Stimulated activated CD8-positive, alpha-beta memory T cell treated with anti-CD3 and anti-CD28 coated beads, Interleukin-7, amount 100 ng/mL, for 48 hours (primary cell): ENCODE data around the gene CDCA3.

Source experiments
- DNase-seq, 2 donors: peaks; one replicate each; pipeline ENCODE4 v3.0.0-alpha.2; 2020; ENCODE audit warnings: low read depth in 1 of 2; ENCODE audit errors: extremely low read depth in 1 of 2

The CDCA3 gene

DNA sequence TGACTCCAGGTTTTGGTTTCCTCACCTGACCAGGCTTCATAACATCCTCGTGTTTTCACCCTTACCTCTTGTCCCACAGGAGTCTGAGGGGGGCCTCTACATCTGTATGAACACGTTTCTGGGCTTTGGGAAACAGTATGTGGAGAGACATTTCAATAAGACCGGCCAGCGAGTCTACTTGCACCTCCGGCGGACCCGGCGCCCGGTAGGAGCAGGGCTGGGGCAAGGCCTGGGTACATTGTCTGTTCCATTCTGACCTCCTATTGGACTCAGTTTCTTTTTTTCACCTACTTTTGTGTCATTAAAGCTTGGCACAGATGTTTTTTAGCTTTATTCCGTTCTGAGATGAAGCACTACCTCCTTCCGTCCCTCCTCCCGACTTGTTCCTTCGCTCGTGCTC, 4.2 kb upstream of the CDCA3 start:
- no peak for DNase-seq

DNA sequence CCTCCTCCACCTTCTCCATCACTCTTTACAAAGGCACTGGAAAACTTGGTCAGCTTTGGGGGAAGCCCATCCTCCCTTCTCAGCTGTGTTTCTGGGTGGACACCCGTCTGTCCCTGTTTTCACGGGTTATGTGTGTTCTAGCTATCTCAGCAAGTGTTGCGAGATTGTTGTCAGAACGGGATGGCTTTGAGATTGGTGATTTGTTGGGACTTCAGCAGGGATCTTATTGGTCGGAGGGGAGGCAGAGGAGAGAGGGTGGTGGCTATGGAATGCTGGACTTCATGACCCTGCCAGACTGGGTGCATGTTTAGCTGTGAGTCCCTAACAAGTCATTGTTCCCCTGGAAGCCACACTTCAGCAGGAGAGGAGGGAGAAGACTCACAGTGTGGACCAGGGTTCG, 3.0 kb upstream of the CDCA3 start:
- no peak for DNase-seq

DNA sequence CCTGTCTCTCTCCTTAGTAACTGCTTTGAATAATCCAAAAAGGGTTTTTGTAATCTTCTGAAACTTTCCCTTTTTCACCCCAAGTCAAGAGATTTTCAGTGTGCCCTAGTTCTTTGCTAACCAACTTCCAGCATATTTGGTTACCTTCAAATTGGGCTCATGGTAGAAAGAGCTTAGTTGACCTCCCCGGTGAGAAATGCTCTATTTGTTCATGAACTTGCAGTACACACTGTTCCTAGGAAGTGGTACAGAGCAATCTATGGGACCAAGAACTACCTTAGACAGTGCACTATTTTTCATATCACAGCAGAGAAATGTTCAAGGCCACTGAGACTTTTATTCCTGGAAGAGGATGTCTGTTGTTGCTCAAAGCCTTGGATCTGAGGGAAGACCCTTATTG, 2.5 kb upstream of the CDCA3 start:
- DNase-seq = no peak

DNA sequence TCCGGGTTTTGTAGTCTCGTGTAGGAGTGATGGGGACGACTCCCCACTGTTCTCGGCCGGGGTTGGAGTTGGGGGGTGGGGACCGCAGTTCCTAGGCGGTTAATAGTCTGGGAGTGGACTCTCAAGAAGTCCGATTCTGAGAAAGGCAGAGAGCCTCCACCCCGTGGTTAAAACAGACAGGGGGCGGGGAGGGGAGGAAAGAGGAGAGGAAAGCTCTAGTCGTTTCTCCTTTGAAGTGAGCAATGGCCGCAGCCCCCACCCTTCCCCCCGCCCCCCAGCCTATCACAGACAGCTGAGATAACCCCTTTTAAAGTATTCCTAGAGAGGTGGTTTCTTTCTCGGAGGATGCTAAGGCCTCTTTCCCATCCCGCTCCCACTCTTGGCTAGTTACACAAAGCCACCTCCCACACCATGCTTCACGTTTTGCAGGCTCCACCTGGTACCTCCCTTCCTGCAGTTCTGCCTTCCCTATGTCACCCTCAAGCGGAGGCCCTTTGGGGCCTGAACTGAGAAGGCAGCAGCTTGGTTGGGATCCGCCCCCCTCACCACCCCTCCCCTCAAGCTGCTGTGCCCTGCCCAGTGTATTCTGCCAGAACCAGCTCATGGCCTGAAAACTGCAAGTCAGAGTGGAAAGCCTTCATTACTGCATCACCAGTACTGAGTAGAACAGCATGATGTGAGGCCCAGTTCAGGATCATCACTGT, 1.7 kb upstream of the CDCA3 start:
- DNase-seq = peak in 1 of 2 donors; percentile 74

DNA sequence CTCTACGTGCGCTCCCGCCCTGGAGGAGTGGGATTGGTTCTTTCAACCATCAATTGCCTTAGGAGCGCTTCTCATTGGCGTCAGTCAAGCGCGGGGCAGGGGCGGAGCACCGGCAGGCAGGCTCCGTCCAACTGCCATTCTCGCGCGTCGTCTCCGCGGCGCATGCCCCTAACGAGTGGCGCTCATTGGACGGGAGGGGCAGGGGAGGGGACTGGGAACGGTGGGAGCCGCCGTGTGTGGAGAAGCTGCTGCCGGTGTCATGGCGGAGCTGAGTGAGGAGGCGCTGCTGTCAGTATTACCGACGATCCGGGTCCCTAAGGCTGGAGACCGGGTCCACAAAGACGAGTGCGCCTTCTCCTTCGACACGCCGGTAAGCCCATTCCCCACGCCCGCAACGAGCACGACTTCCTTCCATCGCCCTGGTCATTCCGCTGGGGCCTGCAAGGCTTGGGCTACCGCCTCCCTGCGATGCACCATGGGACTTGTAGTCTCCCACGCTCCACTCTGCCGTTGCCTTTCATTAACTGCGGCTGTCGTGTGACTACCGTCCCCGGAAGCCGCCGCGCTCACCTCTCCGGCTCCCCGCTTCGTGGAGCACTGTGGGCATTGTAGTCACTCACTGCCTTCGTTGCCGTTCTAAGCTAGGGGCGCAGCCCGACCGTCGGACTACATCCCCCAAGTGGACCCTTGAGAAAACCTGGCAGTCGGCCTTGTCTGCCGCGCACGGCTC, 1.0 kb upstream of the CDCA3 start, which contains the start of gene USP5:
USP5 (plus strand) TSS at position 230 of the 730 bp plus-strand sequence; CDS start at position 260, 30 bp downstream.
- DNase-seq = peak; percentile 96 to 98

DNA sequence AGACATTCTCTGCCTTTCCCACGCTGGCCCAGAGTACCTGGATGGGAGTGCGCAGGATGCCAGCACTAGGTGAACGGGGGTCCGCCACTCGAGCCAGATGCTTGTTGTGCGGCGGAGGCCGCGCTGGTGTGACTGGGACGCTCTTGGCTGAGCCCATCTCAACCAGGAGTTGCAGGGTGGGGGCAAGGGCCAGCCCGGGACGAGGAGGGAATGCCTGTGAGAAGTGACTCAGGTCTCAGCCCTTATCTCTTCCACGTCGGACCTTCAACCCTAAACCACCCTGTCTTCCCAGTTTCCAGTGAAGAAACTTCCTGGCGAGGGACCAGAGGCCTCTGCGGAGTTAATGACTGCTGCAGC, 312 bp downstream of the CDCA3 start:
- DNase-seq = no peak

DNA sequence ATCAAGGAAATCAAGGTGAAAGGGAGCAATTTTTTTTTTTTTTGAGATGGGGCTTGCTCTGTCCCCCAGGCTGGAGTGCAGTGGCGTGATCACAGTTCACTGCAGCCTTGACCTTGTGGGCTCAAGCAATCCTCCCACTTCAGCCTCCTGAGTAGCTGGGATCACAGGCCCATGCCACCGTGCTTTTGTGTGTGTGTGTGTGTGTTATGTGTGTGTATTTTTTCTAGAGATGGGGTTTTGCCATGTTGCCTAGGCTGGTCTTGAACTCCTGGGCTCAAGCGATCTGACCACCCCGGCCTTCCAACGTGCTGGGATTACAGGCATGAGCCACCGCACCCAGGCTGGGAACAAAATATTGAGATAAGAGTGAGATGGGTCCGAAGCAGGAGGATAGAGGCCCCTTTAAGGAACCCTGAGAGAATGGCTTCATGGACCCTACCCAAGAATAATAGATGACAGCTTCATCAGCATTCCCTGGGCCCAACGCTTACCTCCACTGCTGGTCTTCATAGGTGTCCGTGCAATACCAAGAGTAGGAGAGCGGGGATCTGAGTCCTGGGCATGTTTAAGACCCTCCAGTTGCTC, 1.0 kb downstream of the CDCA3 start:
- DNase-seq = no peak

DNA sequence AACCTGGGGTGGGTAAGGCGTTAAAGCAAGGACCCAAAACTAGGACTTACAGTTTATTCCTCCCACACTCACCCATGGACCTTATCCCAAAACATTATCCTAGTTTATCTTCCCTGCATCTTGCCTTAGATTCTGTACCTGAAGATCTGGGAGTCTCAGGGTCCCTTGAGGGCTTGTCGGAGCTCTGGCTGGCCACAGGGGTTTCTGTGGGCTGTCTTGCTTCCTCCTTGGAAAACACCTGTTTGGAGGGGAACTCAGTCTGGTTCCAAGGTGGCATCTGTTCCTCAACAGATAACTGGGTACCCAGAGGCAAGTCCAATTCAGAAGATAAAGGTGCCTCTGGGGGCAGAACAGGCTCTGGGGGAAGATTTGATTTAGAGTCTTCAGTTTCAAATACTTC, 1.7 kb downstream of the CDCA3 start:
- DNase-seq = no peak

DNA sequence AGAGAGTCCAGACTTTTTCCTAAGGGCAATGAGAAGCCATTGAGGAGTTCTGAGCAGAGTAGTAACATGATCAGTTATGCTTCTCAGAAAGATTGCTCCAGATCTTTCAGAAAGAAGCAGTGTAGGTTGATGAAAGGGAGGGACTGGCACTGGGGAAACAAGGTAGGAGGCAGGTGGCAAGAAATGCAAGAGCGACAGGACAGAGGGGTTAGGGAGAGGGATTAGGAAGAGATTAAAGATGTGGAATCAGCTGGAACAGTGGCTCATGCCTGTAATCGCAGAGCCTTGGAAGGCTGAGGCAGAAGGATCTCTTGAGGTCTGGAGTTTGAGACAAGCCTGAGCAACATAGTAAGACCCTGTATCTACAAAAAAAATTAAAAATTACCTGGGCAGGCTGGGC, 3.4 kb downstream of the CDCA3 start:
- no peak for DNase-seq

DNA sequence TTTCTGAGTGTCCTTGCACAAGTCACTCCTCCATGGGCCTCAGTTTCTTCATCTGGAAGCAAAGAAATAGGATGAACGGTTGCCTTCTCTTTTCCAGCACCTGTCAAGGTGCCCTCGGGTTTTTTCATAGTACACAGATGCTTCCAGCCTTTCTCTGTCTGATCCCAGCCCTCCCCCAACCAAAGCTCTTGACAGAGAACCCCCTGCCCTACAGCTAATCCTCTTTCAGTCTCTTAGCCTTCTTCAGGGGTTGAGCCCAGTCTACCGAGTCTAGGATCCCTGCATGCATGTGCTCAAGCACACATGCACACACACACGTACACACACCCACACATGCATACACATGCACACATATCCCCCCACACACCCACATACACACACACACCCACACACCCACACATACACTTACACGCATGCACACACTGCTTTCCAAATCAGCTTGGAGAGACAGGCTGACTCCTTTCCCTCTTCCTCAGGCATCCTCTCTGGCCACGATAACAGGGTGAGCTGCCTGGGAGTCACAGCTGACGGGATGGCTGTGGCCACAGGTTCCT, 4.7 kb downstream of the CDCA3 start:
- DNase-seq = no peak

DNA sequence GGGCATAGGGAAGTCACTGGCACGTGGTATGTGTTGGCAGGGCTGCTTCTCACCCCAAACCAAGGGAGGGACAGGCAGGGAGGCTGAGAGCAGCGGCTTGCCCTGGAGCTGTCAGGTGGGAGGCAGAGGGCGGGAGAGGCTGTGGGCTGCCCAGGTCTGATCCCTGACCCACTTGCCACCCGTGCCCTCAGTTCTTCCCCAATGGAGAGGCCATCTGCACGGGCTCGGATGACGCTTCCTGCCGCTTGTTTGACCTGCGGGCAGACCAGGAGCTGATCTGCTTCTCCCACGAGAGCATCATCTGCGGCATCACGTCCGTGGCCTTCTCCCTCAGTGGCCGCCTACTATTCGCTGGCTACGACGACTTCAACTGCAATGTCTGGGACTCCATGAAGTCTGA, 5.7 kb downstream of the CDCA3 start:
- DNase-seq = no peak

DNA sequence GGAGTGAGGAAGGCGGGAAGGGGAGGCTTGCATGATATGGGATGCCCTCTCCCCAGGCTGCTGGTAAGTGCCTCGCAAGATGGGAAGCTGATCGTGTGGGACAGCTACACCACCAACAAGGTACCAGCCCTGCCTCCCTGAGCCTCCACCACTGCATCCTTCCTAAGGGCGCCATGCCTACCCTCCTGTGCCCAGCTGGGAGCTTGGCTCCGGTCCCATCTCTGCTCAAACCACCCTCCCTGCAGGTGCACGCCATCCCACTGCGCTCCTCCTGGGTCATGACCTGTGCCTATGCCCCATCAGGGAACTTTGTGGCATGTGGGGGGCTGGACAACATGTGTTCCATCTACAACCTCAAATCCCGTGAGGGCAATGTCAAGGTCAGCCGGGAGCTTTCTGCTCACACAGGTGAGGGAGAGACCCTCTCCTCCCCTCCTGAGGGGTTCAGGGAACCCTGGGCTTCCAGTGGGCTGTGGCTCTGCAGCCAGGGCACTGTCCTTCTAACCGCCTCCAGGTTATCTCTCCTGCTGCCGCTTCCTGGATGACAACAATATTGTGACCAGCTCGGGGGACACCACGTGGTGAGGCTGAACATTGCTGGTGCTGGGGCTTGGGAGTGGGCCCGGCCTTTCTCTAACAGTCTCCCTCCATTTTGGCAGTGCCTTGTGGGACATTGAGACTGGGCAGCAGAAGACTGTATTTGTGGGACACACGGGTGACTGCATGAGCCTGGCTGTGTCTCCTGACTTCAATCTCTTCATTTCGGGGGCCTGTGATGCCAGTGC, 7.8 kb downstream of the CDCA3 start:
- no peak for DNase-seq

DNA sequence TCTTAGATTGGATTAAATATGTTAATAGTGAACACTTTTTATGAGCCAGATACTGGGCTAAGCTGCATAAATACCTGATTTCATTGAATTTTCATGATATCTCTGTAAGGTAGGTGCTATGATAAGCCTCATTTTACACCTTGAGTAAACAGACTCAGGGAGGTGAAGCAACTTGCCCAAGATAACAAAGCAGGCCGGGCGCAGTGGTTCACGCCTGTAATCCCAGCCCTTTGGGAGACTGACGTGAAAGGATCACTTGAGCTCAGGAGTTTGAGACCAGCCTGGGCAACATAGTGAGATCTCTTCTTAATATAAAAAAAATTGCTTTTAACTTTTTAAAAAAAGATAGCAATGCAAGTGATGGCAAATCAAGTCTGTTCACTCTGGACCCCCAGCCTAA, 9.0 kb downstream of the CDCA3 start:
- no peak for DNase-seq

DNA sequence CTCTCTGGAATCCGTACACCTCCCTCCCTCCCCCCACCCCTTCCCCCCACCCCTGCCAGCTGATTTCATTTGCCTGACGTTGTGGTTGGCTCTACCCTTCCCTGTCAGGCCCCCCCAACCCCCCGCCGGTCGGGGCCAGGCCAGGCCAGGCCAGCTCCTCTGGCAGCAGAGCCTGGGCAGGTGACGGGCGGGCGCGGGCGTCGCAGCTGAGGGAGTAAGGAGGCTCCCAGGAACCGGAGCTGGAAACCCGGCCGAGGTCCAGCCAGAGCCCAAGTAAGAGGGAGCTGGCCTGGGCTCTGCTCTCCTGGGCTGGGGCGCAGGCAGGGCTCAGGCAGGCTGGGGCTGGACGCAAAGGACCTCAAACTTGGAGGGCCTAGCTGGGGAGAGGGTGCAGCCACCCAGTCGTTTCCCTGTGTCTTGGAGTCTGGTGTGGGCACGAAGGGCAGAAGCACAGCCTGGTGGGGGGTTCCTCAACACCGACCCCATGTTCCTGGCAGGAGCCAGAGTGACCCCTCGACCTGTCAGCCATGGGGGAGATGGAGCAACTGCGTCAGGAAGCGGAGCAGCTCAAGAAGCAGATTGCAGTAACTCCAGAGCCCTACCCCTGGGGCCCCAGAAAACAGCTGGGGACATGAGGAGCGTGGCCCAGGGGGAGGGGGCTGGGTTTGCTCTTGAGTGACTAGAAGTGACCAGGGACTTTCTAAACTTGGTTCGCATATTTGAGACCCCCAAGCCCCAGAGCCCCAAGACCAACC, 10.1 kb downstream of the CDCA3 start, which contains the start of gene GNB3:
GNB3 (plus strand) TSS at position 165 of the 755 bp plus-strand sequence; CDS start at position 528, 363 bp downstream.
- no peak for DNase-seq

DNA sequence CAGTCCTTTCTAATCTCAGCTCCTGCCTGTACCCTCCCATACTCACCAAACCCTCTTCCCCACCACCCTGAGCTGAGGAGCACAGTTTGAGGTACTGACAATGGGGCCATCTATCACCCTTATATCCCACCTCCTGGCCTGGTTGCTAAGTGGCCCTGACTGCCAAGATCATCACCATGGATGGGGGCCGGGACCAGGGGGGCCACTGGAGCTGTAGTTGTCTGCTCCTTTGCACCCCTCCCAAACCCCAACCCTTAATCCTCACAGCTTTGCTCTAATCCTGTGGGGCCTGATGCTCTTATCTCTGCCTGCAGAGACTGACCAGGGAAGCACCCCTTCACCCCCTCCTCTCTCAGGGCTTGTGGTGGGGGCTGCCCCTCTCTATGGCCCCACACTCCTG, 10.8 kb downstream of the CDCA3 start:
- no peak for DNase-seq

DNA sequence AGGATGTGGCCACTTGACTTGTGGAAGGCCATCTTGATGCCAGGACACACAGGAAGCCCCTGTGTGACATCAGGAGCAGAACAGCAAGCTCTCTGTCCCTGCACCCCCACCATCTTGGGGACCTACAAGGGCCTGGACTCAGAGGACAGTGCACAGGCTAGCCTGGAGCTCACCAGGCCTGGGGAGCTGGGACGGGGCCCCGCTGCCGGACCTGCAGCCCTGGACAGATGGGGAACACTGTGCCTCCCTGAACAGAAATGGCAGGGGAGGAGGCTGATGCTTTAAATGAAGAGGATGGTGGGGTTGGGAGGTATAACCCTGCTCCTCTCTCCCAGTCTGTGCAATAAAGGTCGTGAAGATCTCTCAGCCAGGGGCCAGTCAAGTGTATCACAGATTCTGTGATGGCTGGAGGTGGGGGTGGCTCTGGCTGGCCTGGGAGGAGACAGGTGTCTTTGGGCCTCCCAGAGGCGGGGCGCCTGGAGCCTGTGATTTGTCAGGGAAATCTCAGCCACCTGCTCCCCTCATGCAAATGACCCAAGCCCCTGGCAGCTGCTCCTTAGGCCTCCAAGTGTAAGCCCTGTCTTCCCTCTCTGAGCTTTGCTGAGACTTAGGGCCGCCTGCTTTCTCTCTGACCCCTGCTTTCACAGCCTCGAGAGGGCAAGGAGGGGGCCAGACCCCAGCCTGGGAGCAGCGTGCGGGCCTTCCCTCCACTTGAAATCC, 11.4 kb downstream of the CDCA3 start:
- no peak for DNase-seq

DNA sequence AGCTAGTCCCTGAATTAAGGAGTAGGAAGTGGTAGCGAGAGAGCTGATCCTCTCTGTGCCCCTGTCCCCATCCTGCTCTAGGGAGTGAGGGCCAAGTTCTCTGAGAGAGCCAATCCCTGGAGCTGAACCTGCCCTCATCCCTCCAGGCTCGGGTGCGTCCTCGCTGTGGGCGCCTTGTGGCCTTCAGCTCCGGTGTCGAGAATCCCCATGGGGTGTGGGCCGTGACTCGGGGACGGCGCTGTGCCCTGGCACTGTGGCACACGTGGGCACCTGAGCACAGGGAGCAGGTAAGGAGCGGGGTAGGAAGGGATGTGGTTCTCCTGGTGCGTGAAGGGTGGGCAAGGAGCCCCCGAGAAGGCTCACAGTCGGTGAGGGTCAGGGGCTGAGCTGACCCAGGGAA, 12.2 kb downstream of the CDCA3 start:
- no peak for DNase-seq

DNA sequence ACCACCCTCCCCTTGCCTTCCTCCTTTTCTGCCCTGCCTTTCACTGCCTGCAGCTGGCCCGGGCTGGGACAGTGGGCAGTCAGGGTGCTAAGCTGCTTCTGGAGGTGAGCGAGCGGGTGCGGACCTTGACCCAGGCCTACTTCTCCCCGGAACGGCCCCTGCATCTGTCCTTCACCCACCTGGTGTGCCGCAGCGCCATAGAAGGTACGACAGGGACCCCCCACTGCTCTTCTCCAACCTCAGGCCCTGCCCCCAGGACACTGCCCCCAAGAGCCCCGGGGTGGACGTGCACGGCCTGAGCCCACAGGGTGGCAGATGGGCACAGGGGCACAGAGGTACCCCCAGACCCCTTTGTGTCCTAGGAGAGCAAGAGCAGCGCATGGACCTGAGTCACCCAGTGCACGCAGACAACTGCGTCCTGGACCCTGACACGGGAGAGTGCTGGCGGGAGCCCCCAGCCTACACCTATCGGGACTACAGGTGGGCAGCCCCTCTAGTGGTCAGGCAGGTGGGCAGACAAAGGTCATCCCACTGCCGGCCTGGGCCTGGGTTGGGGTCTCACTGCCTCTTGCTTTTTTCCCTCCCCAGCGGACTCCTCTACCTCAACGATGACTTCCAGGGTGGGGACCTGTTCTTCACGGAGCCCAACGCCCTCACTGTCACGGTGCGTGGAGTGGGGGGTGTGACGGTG, 13.6 kb downstream of the CDCA3 start:
- DNase-seq = no peak

DNA sequence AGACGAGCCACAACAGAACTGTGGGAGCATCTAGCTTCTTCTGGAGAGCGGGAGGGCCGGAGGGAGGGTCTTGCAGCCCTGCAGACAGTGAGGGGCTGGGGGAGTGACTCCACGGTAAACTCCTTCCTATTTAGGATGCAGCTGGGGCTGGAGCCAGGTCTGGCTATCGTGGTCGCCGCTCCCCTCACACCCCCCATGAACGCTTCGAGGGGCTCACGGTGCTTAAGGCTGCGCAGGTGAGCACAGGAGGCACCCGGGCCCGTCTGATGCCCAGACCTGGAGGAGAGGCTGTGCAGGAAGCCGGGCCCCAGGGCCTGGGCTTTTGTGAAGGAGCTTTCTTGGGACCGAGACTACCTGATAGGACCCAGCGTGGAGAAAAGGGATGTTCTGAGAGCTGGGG, 14.2 kb downstream of the CDCA3 start:
- DNase-seq = no peak
